AG08395 (cell line): Measurements from ENCODE around the gene SELP.
A peak's percentile ranks its signal among the peaks of the same experiment; 100 is the strongest.

Experiments used
- DNase-seq: peaks from one replicate; pipeline ENCODE4 v3.0.0; 2012; ENCODE audit warnings: mixed read lengths, low spot score

Gene SELP

DNA sequence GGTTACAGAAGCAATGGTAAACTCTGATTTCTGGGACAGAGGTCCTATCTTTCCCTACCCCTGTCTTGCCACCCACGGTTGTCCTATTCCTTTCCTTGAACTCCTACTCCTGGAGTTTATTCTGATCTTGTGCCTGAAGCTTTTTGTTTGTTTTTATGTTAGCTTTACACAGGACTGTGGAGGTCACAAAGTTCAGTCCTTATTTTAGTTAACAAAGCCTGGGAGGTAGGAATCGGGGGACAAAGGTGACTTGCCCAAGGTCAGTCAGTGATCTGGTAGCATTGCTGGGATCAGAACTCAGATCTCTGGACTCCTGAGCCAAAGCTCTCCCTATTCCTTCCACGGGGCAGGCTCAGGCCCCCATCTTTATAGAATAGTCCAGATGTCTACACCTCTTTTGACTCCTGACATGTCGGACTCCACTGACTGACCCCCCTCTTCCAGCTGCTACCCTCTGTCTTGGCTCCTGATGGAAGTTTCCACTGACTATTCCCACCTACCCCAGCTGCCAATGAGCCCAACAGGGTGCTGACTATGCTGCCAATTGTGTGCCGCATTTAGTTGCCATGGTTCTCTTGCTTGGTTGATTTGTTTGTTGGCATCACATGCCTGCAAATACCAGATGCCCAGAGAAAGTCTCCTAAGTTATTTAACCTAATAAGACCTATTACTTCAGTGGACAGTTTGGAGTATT lies 53.5 kb downstream of the SELP start:
- DNase-seq: no peak

DNA sequence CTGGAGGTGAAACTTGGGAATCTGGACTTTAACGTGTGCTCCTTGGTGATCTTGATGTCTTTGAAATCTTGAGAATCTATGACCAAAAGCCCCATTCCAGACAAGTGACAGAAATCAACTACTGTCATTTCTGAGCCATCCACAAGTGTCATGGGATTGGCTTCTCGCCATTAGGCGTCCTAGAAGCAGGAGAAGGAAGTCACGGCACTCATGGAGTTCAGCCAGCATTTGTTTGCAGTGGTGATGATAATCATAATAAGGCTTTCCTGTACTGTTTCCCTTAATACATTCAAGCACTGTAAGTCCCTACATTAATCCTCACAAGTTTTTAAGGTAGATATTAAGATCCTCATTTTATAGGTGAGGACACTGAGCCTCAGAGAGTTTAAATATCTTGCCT lies 55.6 kb downstream of the SELP start:
- no peak for DNase-seq

DNA sequence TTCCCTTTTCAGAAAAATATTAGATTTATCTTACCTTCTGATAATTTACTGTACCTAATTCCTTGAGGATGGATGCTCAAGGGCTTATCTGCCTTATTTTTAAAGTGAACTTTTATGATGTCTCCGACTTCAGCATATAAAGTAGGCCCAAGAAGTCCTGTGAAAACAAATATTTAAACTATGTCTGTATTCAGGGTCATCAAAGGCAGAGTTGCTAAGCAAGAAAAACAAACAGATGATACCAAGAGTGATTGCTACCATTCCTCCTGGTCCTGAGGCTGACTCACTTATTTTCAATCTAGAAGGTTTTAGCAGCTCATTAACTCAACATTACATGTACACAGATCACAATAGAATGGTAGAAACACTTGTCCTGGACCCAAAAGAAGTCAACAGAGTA lies 57.7 kb downstream of the SELP start:
- DNase-seq: no peak

DNA sequence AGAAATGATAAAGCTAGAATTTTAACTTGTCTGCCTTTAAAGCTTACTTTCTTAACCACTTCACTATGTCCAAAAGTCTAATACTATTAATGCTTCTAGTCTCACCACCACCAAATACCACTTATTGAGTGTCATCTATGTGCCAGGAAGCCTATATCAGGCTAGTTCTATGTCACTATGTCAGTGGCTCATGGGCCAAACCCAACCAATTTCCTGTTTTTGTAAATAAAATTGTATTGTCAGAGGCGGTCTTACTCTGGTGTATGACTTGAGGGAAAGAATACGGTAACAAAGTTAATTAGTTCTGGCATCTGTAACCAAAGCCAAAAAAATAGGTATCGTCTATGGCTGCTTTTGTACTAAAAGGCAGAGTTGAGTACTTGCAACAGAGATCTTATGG lies 58.5 kb downstream of the SELP start:
- DNase-seq: no peak

DNA sequence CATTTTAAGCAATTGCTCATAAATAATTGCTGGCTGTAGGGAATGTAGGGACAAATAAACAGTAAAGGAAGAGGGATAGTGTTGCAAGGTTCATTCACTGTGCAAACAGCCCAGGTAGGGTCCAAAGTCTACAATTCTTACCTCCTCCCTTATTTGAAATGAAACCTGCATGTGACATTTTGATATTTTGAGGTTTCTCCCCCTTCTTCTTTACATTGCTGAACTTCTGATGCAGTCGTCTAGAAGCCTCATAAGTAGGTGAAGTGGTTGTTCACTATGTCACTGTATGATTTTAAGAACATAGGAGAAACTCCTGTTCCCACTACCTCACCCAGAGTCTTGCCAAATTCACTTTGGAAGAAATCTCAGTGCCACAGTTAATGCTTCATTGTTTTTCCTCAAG lies 59.8 kb downstream of the SELP start:
- DNase-seq: no peak

DNA sequence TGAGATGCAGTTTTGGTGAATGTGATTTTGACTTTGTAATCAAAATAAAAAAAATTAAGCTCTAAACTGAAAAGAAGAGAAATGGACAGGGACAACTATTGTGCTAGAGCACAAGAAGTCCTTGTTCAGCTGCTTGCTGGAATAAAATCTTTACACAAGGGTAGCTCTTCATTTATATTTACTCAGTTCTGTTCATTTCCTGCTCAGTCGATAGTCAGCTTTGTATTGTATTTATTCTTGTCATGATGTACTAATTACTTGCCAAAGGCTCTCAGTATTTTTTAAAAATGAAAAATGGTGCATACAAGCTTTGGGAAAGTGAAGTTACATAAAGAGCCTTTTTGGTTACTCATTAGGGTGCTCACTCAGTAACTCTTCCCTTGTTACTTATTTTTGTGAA lies 61.4 kb downstream of the SELP start:
- DNase-seq: no peak

DNA sequence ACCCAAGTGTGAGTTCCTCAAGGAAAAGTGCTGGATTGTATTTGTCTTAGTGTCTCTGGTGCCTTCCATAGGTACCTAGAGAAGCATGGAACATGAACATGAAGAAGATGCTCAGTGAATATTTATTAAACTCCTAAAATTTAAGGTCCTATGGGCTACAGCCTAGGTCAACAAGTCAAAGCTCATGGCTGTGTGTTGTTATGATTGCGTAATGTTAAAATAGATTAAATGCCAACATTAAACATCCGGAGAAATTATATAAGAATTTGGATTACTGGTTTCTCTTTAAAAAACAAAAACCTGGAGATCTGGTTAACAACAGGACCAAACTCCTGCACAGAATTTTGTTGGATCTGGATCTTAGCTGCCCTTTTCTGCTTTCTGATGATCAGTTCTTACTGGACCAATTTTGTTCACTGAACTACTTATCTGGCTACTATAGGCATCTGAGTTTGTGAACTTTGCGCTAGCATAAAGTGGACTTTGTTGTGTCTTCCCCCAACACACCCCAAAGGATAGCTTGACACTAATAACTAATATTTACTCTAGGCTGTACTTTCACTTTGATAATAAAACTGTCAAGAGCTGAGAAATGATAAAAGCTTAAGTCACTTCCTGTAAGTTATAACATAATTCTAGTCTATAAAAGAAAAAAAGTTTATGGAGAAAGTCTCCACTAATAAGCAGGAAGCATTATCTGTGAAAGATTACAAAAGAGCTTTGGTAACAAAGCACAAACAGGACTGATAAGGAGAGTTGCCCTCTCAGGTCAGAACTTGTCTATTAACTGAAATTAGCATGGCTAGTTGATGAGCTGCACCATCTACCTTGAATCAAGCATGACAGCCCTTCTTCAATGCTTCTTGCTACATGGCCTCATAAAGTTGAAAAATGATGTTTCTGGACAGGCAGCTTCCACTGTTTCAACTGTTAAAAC lies 64.3 kb downstream of the SELP start:
- no peak for DNase-seq

DNA sequence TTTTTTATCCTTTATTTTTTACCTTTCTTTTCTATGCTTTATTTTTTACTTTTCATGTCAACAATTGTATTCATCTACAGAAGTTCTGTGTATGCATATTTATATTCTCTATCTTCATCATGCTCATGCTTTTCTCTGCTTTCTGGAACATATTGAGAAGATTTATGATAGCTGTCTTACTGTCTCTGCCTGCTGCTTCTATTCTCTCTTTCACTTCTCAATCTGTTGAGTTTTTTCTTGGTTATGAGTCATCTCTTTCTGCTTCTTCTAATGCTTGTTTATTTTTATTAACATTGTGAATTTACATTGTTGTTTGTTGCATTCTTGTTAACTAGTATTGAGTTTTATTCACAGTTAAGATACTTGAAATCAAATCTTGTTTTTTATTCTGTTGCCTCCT lies 66.3 kb downstream of the SELP start:
- no peak for DNase-seq

DNA sequence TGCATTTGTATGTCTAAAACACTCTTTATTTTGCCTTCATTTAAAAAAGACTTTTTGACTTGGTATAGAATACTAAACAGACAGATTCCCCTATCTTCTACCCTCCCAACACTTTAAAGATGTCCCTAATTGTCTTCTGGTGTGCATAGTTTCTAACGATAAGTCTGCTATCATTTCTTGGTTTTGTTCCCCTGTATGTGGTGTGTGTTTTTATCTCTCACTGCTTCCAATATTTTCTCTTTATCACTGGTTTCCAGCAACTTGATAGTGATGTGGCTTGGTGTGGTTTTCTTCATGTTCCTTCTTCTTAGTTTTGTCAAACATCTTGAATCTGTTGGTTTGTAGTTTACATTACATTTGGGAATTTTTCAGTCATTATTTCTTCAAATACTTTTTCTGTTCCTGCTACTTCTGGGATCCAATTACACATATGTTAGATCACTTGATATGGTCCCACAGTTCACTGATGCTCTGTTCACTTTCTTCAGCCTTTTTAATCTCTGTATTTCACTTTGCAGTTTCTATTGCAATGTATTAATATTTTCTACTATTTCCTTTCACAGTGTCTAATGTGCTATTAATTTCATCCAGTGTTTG lies 66.8 kb downstream of the SELP start:
- DNase-seq: no peak

DNA sequence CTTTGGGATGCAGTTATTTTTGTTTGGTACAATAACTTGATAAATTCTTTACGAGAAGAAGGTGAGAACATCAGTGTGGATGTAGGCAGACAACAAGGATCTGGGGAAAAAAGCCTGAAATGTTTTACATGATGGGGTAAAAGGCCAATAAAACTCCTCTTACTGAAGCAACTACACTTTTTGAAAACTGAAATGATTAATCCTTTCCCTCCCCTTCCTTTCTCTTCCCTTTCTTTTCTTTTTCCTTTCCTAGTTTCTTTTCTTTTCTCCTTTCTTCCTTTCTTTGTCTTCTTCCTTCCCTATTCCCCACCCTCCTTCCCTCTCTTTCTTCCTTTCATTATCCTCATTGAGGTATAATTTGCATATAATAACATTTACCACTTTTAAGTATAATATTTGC lies 68.2 kb downstream of the SELP start:
- no peak for DNase-seq

DNA sequence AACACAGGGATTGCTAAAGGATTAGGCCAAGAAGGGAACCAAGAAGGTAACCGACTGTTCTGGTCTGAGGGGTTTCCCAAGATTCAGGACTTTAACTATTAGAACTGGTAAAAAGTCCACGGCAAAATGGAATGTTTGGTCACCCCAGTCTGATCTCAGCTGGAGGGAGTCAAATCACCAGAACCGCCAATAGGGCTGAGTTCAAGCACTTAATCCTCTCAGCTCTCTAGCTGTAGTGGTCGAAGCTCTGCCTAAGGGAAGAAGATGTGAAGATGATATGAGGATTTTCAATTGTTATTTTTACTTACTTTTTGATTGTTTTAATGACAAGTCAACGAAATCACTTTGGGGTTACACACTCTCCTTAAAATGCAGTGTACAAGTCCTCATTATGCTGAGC lies 72.8 kb downstream of the SELP start:
- DNase-seq: no peak

DNA sequence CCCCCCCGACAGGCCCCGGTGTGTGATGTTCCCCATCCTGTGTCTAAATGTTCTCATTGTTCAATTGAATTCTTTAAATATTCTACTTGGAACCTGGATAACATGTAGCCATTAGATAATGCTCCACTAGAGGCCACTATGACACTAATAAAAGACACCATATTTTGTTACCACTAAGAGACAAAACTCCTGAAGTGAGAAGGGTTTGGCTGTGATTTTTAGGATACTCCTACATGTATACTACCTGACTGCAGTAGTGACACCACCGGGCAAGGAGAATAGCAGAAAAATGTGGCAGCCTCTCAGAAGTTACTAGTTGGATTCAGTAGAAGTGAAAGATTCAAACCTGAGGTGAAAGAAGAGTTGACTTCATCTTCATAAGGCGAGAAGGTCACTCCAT lies 79.6 kb downstream of the SELP start:
- DNase-seq: peak; percentile 54

DNA sequence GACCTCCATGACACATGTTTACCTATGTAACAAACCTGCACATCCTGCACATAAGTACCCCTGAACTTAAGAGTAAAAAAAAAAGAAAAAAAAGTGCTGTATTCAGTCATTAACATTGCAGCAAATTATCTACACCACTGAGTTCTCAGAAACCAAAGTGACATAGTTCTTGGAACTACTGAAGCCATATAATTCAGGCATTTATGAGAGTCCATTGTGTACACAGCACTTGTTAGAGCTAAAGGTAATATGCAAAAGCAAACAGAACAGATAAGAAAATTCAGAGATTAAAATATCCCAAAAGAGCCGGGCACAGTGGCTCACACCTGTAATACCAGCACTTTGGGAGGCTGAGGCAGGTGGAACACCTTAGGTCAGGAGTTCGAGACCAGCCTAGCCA lies 81.6 kb downstream of the SELP start:
- DNase-seq: no peak

DNA sequence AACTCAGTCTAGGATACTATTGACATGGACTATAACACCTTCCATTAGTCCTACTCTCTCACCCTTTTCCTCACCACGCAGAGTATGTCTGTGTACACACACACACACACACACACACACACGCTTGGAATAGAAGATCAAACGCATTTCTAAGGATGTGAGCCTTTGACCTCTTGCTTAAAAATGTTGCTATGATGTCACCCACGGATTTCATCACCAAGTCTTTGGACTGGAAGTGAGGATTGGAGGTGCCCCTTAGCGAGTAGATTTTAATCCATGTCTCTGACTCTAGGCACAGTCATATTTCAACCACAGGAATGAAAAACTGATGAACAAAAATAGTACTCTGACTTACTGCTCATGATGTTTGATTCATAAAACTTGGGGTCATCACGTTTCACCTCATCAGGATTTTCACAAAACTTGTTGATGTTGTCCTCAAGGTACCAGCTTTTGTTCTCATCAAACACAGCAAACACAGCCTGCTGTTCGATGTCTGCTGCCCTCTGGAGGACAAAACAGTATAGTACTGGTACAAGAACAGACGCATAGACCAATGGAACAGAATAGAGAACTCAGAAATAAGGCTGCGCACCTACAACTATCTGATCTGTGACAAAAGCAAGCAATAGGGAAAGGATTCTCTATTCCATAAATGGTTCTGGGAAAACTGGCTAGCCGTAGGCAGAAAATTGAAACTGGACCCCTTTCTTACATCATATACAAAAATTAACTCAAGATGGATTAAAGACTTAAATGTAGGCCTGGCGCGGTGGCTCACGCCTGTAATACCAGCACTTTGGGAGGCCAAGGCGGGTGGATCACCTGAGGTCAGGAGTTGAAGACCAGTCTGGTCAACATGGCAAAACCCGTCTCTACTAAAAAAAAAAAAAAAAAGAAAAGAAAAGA lies 83.6 kb downstream of the SELP start:
- DNase-seq: peak; percentile 27

DNA sequence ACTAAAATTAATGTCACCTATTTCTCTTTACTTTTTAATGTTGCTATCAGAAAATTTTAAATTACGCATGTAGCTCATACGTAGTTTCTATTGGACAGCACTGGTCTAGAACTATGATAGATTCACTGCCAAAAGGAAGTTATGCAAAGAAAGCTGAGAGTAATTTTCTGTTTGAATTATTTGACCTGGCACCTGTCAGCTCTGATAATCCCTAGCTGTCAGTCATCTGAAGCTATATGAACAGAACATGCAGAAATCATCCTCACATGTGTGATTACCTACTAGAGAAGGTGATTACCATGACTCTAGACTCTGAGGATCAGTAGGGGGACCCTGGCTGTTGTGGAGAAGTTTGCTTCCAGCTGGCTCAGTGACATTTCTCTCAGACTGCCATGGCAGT lies 84.5 kb downstream of the SELP start:
- DNase-seq: no peak

DNA sequence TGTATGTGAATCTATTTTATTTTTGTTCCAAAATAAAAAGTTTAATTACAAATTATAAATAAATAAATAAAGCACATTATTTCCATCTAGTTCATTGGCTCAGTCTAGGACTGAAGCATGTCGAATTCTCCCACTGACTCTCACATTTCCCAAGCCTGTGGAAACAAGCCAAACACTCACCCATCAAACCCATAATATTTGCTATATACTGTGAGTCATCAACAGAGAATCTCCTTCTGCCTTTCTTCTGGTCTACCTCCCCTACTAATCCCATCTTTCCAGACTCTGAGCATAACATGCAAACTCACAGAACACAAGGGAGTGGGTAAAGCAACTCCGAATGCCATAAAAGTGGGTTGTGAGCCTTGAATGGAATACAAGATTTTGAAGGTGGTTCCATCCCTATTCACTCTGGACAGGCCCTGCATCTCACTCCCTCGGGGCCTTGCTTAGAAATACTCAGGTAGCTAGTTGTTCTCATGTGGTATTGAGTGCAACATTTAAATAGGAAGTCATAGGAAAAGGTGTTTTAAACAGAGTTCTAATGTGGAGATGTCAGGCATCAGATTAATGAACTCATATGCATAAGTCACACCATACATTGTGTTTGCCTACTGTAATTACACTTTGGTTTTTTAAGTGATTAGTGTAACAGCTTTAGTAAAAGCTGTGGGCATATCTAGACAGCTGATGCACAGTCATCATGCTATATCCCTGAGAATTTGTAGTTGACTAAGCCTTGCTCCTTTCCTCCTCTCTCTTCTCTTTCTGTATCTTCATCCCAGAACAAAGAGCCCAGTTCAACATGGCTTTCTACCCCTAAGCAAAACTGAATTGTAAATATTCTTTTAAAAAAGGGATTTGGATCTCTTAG lies 90.7 kb downstream of the SELP start:
- peak; percentile 73 for DNase-seq
